SJCRH30 (cell line): ENCODE data around the gene HYKK. TPM values are rescaled to one million over a fixed set of nuclear protein-coding genes. Genes with fewer than 3 reads are reported as not detected.

Experiments
- total RNA-seq: library from RNA; depleted of rRNA; stranded (reverse); fragments of >200 nt; shearing (Covaris generic); gene quantifications from 2 replicates; pipeline ENCODE4 v1.2.3, GENCODE V29; 2014; rRNA removed

The HYKK gene
- total RNA-seq, 1 experiment from 2014 or later, result 8.9 TPM

Other genes with a start within 250 kb of the HYKK start
- gene DNAJA4, start 243.0 kb upstream of the HYKK start, total RNA-seq, result 0.15 TPM in 1 of 2 replicates, not detected in the other
- gene SKIC8, start 208.0 kb upstream of the HYKK start, total RNA-seq, result 60.5 and 69.8 TPM in 2 replicates
- not detected in 2 replicates for gene CRABP1, start 167.2 kb upstream of the HYKK start, total RNA-seq
- gene IREB2, start 69.4 kb upstream of the HYKK start, total RNA-seq, result 37.7 and 44.8 TPM in 2 replicates
- gene PSMA4, start 32.9 kb downstream of the HYKK start, total RNA-seq, result 348 and 392 TPM in 2 replicates
- 19.2 and 21.7 TPM in 2 replicates for gene CHRNA5, start 57.9 kb downstream of the HYKK start, total RNA-seq
- gene CHRNA3, start 113.4 kb downstream of the HYKK start, total RNA-seq, result not detected in 2 replicates
- 0.06 TPM in 1 of 2 replicates, not detected in the other for gene CHRNB4, start 133.6 kb downstream of the HYKK start, total RNA-seq